HG02973 (cell line): ENCODE results near the gene OTOF.
"Not testable (repeated sequence)": the region's sequence is repeated elsewhere in the genome, so short reads cannot be mapped to it uniquely, and the experiment has no call there.

ENCODE experiments used
- ATAC-seq: cut with Tn5 transposase; IDR thresholded peaks from one replicate; pipeline ENCODE4 v1.9.1; 2021; ENCODE audit warnings: moderate library complexity; ENCODE audit not compliant: unreplicated experiment

OTOF gene

GRCh38 chr2:26481706-26482105 lies 3.8 kb upstream of the OTOF start:
- ATAC-seq = no peak

DNA sequence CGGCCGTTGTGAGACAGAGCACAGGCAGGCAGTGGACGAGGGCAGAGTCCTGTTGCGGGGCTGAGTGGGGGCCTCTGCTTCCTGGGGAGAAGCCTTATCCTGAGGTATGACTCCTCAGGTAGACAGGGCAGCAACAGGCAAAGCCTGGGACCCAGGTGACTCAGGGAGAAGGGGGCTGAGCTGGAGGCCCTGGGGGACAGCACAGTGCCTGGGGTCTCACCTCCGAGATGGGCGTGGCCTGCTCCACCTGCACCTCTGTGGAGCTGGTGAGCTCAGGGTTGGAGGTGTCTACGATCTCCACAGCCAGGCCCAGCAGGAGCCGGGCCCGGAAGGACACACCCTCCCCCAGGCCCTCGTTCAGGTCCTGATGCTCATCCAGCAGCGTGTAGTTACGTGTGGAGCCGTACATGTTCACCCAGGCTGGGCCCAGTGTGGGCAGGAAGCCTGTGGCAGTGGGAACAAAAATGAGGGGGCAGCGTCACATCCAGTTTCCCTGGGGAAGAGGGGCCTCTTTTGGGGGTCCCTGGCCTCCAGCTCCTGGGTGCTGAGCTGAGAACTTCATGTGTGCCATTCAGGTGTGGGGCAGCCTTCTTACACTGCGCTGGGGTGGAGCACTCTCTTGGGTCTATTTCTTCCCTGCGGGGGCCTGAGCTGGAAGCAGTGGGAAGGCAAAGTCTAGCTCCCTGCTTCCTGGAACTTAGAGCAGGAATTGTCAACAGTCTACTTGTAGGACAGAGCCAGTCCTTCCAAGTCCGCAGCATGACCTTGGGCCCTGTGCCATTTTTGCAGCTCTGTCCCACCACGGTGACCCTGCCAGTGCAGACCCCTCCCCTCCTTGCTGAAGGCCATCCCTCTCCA lies 2.9 kb upstream of the OTOF start:
- ATAC-seq = no peak

GRCh38 chr2:26479789-26480565 lies 2.1 kb upstream of the OTOF start:
- ATAC-seq = no peak

DNA sequence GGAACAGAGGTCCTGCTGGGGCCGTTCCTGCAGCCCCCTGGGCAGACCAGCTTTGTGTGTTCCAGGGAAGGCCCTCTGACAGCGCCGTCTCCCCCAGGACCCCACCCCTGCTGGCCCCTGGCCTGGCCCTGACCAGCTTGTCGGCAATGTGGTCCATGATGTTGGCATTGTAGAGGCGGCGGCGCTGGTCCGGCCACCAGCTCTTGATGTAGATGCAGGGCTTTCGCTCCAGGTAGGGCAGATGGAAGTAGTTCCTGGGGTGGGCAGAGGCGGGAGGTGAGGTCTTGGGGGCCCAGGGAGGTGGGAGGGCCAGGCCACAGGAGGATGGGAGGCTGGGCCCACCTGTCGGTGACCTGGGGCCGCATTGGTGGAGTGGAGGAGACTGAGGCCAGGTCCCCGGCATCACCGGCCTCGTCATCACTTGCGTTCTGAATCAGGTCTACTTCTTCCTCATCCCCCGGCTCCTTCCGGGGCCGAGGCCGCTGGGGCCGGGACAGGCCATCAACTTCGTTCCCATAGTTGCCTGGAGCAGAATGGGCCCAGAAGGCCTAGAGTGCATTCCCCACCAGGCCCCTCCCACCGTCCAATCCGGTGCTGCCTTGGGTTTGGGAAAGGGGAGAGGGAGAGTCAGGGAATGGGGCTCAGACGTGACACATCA lies 1.3 kb upstream of the OTOF start:
- no peak for ATAC-seq

DNA sequence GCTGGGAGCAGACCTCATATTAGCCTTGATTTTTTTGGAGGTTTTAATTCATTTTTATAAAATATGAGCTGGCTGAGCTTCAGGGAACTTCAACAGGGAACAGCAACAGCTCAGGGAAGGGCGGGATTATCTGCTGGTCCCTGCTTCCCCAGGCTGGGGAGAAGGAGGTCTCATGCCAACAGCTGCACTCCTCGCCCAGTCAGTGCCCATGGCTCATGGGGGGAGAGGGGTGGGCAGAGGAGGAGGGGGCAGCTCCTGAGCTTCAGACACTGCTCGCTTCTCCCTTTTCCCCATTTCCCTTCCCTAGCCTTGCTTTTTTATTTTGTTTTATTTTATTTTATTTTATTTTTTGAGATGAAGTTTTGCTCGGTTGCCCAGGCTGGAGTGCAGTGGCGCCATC lies 442 bp upstream of the OTOF start:
- no peak for ATAC-seq

GRCh38 chr2:26477126-26477910 lies 606 bp downstream of the OTOF start:
- no peak for ATAC-seq

- no peak for ATAC-seq
Observed at GRCh38 chr2:26475832-26476501, 2.0 kb downstream of the OTOF start.

- ATAC-seq = no peak
Observed at GRCh38 chr2:26475037-26475436, 2.9 kb downstream of the OTOF start.

- ATAC-seq = no peak
Observed at GRCh38 chr2:26474261-26474785, 3.6 kb downstream of the OTOF start.

GRCh38 chr2:26473796-26474195 lies 4.1 kb downstream of the OTOF start:
- ATAC-seq = no peak

- ATAC-seq = no peak
Observed at GRCh38 chr2:26472821-26473655, 4.9 kb downstream of the OTOF start.

- ATAC-seq = no peak
Observed at GRCh38 chr2:26471766-26472706, 5.9 kb downstream of the OTOF start.

DNA sequence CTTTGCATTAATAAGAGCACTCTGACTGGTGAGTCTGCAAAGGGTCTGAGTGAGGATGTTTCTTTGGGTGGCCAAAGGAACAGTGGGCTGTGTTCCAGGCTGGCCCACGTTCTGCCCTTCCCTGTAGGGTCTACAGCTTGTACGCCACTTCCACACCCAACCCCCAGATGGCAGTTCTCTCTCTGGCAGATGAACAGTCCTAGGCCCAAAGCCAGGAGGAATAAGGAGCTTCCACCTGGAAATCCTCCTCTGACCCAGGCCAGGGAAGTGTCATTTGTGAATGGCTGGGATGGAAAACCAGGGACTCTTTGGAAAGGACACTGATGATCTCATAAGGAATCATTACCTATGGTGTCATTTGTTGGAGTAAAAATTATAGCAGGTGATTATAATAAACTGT lies 6.6 kb downstream of the OTOF start:
- no peak for ATAC-seq

DNA sequence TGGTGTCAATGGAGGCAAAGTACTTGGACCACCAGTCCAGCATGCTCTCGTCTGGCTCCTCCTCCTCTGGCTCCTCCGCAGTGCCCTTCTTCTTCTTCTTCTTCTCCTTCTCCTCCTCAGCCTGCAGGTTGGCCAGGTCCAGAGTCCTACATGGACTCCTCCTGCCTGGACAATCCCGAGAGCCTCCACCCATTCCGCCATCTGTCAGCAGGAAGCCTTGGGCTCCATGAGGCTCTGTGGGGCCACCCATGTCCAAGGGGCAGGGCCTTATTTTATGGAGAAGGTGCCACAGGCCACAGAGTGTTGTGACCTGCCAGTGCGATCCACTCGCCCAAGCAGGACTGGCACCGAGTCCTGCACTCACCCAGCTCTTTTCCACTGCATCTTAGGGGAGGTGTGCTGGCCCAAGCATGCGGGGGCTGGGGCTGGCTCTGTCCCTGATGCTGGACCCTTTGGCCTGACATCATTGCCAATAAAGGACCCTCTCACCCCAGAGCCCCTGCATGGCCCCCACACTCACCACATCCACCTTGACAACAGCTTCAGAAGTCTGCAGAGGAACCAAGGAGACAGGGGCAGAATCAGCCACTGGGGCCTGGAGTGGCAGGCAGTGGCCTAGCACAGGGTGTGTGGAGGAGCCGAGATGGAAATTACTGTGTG lies 7.2 kb downstream of the OTOF start:
- no peak for ATAC-seq

DNA sequence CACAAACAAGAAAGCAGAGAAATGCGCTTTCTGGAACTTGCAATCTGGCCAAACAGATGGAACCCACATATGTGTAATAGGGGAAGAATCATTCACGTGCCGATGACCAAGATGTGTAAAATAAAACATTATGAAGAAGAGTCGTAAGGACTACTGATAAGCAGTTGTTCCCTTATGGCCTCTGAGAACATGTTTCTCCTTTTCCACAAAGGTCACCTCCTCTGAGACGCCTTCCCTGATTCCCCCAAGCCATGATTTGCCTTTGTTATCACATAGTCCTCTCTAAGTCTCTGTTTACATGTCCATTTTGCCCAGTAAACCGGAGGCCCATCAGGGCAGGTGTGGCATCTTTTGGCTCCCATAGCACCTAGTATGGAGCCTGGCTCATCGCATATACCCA lies 8.0 kb downstream of the OTOF start:
- ATAC-seq = no peak

DNA sequence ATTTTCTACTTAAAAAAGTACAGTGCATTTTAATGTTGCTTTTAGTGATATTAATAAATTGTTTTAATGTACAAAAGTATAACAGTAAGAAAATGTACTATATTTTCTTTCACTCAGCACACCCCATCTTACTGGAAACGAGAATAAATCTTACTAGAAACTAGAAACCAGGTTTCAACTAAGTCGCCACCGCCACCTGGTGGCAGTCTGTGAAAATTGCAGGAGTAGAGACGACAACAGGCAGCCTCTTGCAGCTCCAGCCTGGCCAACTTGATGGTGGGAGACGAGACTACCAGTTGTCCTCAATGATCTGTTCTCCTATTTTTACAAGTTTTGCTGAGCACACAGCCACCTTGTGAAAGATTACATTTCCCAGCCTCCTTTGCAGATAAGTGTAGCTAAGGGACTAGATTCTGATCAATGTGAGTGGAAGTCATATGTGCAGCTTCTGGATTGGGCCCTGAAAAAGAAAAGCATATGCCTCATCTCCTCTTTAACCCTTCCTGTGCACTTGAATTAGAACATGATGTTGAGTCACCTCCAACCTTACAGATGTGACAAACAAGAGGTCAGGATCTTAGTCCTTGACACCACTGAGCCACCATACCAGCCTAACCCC lies 8.7 kb downstream of the OTOF start:
- no peak for ATAC-seq

GRCh38 chr2:26468544-26468943 lies 9.4 kb downstream of the OTOF start:
- not testable (repeated sequence) for ATAC-seq
